Gastrocnemius medialis (tissue), 4 donors: Measurements from ENCODE around the gene MAP3K10.

ENCODE experiments used
- CTCF ChIP-seq, 5 experiments: fragments of 450-650 bp in 3 of 5; fragments of 200-600 bp in 2 of 5; sonication (generic) in 2 of 5; IDR thresholded peaks in 4 of 5; conservative IDR thresholded peaks in 1 of 5; 1 replicate in 4 of 5; 2 replicates in 1 of 5; pipeline ENCODE4 v1.5.1; 2016 to 2019; ENCODE audit warnings: antibody characterized with exemption in 5 of 5, mild to moderate bottlenecking in 3 of 5, moderate library complexity in 3 of 5
- POLR2A ChIP-seq, 2 donors: fragments of 450-650 bp; IDR thresholded peaks; one replicate each; pipeline ENCODE4 v1.6.1; 2017; ENCODE audit warnings: antibody characterized with exemption in 2 of 2, mild to moderate bottlenecking in 2 of 2, moderate library complexity in 2 of 2

GRCh38 chr19:40159744-40160143, 31.5 kb upstream of the MAP3K10 start:
- TF ChIP-seq CTCF (IDR thresholded peaks at IDR 0.05 in 4 of 5, conservative IDR thresholded peaks at IDR 0.05 in 1 of 5) (no peak), POLR2A (IDR thresholded peaks at IDR 0.05) (no peak)
